GM19035 (cell line): Measurements from ENCODE around the gene OSBPL10.

Source experiments
- ATAC-seq: cut with Tn5 transposase; IDR thresholded peaks from one replicate; pipeline ENCODE4 v1.9.1; 2021; ENCODE audit not compliant: unreplicated experiment

OSBPL10 gene

GRCh38 chr3:31959951-31960792 is 20.9 kb downstream of the OSBPL10 start:
- no peak for ATAC-seq

- no peak for ATAC-seq
These were observed 21.8 kb downstream of the OSBPL10 start for GRCh38 chr3:31959251-31959650.

DNA sequence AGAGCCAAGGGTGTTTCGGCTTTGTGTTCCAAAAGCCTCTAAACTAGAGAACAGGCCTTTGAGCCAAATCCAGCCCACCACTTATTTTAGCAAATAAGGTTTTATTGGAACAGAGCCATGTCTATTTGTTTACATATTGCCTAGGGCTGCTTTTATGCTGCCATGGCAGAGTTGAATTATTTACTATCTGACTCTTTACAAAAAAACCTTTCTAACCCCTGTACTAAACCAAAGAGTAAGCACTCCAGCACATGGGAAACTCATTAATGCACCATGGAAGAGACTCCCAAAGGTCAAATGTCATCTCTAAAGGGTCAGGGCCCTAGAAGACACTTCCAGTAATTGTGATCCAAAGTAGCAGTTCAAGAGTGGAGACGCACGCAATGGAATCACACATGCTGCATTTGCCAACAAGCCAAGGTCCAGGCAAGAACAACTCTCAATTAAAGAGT is 22.3 kb downstream of the OSBPL10 start:
- ATAC-seq, result no peak

GRCh38 chr3:31957106-31957505 is 24.0 kb downstream of the OSBPL10 start:
- ATAC-seq, result no peak

GRCh38 chr3:31955581-31955980 is 25.5 kb downstream of the OSBPL10 start:
- ATAC-seq, result no peak

- ATAC-seq, result no peak
These were observed 27.4 kb downstream of the OSBPL10 start for GRCh38 chr3:31953636-31954035.

GRCh38 chr3:31953091-31953490 is 28.0 kb downstream of the OSBPL10 start:
- ATAC-seq, result no peak

GRCh38 chr3:31952205-31952604 is 28.9 kb downstream of the OSBPL10 start:
- ATAC-seq, result peak; percentile 74

DNA sequence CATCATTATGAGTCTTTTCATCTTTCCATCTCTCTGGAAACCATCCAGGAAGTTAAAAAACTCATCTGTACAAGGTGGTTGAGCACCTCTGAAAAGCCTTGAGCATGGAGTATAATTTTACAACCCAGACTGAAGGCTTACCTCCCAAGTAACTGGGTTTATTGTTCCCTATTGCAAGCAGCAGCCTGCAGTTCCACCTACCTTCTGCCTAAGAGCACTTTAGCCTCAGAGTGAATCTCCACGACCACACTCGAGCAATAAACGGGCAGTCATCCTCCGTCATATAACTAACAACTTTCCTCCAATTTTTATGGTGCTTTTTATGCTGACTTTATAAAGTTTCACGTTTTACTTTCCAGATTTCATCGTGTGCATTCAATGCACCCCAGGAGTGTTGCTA is 32.8 kb downstream of the OSBPL10 start:
- no peak for ATAC-seq

DNA sequence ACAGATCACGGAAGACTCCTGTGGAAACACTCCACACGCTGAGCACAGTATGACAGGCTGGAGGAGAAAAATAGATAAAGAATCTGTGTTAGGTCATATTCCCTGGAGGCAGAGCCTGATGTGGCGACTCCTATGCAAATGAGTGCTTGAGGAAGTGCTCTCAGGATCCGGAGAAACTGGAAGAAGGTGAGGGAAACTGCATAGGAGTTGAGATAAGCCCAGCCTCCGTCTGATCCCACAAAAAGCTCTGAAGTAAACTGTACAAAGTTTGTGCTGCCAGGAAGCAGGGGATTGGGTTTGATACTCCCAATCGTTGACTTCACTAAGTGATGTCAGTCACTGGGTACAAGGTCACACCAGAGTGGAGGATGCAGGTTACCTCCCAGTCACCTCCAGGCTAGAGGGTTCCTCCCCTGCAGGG is 33.4 kb downstream of the OSBPL10 start:
- ATAC-seq, result no peak

GRCh38 chr3:31947162-31947561 is 33.9 kb downstream of the OSBPL10 start:
- ATAC-seq, result no peak

DNA sequence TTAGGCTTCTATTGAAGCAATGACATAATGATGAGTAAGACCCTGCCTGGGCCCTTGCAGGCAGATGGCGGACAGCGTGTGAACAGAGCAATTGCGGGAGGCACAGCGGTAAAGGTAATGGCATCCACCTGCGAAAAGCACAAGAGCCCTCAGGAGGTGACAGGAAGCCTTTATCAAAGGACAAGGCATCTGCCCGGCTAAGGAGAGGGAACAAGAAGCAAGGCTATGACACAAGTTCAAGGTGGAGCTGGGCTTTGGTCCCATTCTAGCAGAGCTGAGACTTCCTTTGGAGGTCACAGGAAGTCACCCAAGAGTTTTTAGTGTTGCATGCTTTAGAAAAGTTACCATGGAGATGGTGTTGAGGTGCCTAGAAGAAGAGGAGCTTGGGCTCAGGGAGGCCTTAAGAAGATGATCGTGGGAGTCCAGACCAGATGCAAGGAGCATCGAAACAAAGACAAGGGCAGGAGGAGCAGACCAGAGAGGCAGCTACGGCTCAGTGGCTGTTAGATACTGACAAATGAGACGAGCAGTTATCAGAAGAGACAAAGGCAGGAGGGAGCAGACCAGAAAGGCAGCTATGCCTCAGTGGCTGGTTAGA is 34.5 kb downstream of the OSBPL10 start:
- ATAC-seq, result no peak

- ATAC-seq, result no peak
These were observed 35.4 kb downstream of the OSBPL10 start for GRCh38 chr3:31945738-31946052.

DNA sequence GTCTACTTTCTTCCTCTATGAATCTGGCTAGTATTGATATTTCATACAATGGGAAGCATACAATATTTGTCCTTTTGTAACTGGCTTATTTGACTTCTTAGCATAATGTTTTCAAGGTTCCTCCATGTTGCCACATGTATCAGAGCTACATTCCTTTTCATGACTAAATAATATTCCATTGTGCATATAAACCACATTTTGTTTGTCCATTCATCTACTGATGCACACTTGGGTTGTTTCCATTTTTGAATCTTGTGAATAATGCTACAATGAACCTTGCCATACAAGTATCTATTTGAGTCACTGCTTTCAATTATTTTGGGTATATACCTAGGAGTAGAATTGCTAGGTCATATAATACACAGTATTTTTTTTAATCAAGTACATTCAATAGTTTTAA is 38.0 kb downstream of the OSBPL10 start:
- ATAC-seq, result no peak

DNA sequence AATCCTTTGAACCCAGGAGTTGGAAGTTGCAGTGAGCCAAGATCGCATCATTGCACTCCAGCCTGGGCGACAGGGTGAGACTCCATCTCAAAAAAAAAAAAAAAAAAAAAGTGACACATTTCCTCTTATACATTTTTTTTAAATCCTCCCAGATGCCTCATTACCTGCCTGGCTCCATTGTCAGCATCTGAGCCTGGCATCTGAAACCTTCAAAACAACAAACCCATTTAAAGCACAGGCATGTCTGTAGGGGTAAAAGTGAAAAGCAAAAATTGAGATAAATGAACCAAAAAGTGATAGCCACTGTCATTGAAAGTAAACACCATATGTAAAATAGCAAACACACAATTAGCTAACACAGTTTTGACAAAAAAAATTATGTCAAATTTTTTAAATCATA is 38.6 kb downstream of the OSBPL10 start:
- no peak for ATAC-seq

DNA sequence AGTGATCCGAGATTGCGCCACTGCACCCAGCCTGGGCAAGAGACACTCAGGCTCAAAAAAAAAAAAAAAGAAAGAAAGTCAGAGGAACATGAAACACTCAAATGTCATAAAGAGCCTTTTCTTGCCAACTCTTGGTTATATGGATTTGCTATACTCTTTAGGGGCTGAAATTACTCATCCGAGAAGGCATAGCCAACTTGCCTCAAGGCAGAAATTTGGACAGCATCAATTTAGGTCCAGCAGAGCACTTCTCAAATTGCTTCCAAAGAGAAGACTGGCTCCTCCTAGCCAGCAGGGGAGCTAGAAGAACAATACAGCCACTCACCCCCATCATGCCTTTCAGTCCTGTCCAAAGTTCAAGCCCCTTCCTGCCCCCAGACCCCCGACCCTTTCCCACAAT is 43.8 kb downstream of the OSBPL10 start:
- no peak for ATAC-seq

DNA sequence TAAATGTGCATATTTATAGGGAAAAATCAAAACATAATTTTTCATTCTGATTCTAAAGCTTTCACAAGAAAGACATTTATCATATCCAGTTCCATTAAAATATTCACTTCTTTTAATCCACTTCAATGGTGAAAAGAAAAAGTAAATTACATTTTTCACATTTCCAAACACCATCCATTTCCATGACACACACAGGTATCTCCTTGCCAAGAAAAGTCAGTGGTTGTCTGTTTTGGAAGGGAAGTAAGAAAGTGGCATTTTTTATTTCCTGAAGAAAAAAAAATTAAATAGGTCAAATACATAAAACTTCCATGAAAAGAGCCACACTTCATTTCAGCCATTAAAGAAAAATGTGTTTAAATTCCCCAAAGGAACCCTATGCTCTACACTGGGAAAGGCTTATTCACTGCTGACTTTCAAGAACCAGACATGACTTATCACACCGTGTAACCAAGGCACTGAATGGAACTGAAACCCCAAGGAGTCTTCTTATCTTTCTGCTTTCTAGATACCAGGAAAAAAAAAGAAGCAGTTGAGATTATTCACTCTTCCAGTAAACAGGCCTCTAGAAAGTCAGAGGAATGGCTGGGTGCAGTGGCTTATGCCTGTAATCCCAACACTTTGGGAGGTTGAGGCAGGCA is 44.5 kb downstream of the OSBPL10 start:
- ATAC-seq, result no peak

- no peak for ATAC-seq
These were observed 46.2 kb downstream of the OSBPL10 start for GRCh38 chr3:31934866-31935265.

DNA sequence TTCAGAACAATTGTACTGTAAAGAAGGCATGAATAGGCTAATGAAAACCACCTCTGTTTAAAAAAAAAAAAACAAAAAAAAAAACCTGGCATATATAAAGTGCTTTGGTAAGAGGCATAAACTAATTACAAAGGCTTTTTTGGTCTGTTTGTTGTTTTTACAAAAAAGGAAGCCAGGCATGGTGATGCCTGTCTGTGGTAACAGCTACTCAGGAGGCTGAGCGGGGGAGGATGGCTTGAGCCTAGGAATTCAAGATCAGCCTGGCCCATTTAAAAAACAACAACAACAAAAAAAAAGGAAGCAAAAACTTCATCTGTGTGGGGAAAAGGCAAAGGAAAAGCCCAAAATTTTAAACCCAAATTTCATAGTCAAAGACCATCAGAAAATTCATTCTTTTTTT is 47.0 kb downstream of the OSBPL10 start:
- ATAC-seq, result no peak

DNA sequence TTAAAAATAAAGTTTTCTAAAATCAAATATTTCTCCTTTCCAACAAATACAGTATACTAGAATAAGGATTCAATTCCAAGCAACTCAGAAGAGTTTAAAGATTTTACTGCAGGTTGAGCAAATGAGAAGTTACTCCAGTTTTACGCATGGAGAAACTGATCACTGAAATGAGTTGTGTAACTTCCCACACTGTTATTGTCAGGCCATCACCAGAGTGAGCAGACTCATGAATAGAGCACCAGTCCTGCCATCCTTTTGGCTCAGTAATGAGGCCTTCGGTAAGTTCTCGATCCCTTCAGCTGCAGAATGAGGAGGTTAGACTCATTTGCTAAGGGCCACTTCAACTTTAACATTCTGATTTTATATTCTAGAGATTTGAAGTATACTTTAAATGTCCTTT is 48.1 kb downstream of the OSBPL10 start:
- no peak for ATAC-seq

GRCh38 chr3:31929826-31930502 is 51.1 kb downstream of the OSBPL10 start:
- no peak for ATAC-seq

DNA sequence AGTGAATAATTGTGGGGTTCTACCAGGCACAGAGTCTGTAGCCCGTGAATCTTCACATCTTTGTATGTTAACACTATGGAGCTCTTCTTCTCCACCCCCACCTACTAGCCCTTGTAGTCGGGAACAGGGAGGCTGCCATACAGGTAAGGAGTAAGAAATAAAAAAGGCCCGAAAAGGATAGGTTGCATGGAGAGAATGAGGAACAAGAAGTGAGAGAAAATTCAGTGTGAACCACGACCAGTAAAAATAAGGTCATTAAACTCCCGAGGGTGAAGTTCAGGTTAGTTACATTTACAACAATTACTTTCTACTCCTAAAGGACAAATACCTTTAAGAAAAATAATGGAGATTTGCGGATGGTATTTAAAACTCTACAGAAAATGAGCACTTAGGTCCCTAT is 53.3 kb downstream of the OSBPL10 start:
- ATAC-seq, result no peak
